HG02571 (cell line): Measurements from ENCODE around the gene SLC9A7.

Experiments
- ATAC-seq: cut with Tn5 transposase; IDR thresholded peaks from one replicate; pipeline ENCODE4 v1.9.1; 2021; ENCODE audit warnings: mild to moderate bottlenecking, moderate library complexity; ENCODE audit not compliant: unreplicated experiment

Gene SLC9A7

GRCh38 chrX:46653482-46653881 is 105.4 kb downstream of the SLC9A7 start:
- no peak for ATAC-seq

GRCh38 chrX:46649421-46650260 is 109.3 kb downstream of the SLC9A7 start:
- no peak for ATAC-seq

- no peak for ATAC-seq
Measured at GRCh38 chrX:46648660-46649059, 110.3 kb downstream of the SLC9A7 start.

- ATAC-seq, result no peak
Measured at GRCh38 chrX:46647251-46647650, 111.7 kb downstream of the SLC9A7 start.

DNA sequence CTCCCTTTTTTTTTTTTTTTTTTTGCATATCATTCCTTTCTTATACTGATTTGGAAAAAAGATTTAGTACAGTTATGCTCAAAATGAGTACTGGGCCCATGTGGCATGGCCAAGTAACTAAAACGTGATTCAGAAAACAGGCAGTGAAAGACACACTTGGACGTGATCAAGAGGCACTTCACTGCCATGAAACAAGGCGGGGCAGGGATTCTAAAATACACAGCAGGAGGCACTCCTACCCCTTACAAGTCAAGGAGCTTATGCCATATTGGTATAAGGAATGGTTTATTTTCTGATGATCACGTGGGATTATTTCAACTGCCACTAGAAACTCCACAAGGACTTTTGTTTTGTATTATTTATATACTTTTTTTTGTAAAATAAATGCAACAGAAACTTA is 113.3 kb downstream of the SLC9A7 start:
- no peak for ATAC-seq

GRCh38 chrX:46643636-46644035 is 115.3 kb downstream of the SLC9A7 start:
- no peak for ATAC-seq

GRCh38 chrX:46642145-46642544 is 116.8 kb downstream of the SLC9A7 start:
- no peak for ATAC-seq

DNA sequence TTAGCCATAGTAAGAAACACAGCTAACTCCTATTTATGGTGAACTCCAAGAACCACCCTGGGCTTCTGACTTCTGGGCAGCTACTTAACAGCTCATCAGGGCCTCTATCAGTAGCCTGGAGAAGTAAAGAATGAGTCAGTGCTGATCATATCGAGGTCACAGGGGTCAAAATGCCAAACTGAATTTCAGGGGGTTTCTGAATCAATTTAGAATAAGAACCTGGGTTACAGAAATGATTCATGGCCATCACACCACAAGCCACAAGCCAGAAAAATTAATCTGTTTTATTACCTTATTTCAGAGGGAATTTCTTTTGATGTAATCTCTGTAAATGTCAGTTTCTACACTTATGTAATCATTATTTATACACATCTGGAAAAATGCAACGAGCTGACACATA is 121.0 kb downstream of the SLC9A7 start:
- ATAC-seq, result no peak

DNA sequence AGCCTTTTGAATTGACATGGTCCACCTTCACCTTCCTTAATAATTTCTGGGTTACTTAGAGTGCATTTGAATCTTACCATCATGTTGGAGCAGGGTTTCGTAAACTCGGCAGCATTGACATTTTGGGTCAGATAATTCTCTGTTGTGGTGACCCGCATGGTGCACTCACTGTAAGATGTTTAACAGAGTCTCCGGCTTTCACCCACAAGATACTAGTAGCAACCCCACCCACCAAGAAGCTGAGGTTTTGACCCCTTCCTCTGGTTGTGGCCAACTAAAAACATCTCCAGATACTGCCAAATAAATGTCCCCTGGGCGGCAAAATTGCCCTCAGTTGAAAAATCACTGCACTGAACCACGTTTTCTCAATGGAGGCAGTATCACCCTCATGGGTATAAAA is 122.7 kb downstream of the SLC9A7 start:
- no peak for ATAC-seq

DNA sequence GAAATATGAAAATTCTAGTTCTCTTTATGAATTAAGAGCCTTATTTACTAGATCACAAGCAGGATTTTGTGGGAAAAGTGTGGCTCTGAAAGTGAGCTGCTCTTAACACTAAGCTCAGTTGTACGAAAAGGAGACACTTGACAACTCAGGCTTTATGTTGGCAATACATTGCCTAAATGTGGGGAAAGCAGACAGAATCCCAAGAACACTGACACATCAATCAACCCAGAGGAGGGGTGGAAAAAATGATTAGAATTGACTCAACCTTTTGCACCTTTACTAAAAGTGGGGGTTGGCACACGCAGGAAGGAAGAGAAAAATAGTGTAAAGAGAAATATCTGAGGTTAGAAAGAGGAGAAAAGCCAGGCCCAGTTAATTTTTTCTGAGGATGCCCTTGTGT is 123.7 kb downstream of the SLC9A7 start:
- no peak for ATAC-seq

DNA sequence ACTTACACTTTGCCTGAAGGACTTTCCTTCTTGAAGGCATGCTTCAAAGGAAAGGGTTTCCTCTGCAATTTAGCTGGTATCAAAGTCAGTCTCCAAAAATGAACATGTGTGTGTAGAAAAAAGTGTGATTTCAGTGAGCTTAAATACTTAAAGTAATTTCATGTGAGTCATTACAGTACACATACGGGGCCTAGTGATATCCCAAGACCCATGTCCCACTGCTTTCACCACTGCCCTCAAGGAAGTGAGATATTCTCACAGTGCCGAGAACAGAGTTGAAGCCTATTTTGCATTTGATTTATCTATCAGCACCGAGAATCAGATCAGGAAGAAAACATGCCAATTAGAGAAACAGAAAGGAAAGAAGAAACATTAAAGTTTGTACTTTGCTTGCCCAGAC is 124.3 kb downstream of the SLC9A7 start:
- no peak for ATAC-seq

GRCh38 chrX:46630141-46630540 is 128.8 kb downstream of the SLC9A7 start:
- no peak for ATAC-seq

GRCh38 chrX:46628460-46629371 is 130.2 kb downstream of the SLC9A7 start:
- peak; percentile 88 for ATAC-seq

- ATAC-seq, result peak; percentile 22
Measured at GRCh38 chrX:46627711-46628419, 131.1 kb downstream of the SLC9A7 start.

DNA sequence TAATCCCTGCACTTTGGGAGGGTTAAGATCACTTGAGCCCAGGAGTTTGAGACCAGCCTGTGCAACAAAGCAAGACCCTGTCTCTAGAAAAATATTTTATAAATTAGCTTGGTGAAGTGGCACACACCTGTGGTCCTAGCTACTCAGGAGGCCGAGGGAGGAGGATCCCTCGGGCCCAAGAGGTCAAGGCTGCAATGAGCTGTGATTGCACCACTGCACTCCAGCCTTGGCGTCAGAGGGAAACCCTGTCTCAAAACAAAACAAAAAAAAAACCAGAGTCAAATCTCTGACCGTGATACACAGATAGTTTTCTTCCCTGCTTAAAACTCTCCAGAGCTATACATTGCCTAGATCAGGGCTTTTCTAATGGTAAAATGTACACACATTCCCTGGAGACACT is 131.9 kb downstream of the SLC9A7 start:
- ATAC-seq, result no peak

DNA sequence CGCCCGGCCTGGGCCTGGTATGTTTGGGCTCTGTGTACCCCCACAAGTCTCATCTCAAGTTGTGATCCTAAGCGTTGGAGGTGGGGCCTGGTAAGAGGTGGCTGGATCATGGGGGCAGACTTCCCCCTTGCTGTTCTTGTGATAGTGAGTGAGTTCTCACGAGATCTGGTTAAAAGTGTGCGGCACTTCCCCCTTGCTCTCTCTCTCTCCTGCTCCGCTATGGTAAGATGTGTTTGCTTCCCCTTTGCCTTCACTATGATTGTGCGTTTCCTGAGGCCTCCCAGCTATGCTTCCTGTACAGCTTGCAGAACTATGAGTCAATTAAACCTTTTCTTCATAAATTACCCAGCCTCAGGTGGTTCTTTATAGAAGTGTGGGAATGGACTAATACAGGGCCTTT is 132.4 kb downstream of the SLC9A7 start:
- ATAC-seq, result no peak

- ATAC-seq, result no peak
Measured at GRCh38 chrX:46624090-46624786, 134.7 kb downstream of the SLC9A7 start.

- no peak for ATAC-seq
Measured at GRCh38 chrX:46621572-46621971, 137.3 kb downstream of the SLC9A7 start.

GRCh38 chrX:46620505-46620904 is 138.4 kb downstream of the SLC9A7 start:
- no peak for ATAC-seq

DNA sequence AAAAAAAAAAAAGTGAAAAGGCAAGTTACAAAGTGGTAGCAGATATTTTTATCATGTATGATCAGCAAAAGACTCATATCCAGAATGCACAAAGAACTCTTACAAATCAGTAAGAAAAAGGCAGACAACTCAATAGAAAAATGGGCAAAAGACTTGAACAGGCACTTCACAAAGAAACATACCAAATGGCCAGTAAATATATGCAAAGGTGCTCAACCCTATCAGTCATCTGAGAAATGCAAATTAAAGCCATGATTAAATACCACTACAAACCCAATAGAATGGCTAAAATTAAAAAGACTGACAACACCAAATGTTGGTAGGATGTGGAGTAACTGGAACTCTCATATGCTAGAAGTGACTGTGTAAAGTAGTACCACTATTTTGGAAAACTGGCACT is 140.0 kb downstream of the SLC9A7 start:
- no peak for ATAC-seq

- no peak for ATAC-seq
Measured at GRCh38 chrX:46617906-46618305, 141.0 kb downstream of the SLC9A7 start.
